Panc1 (cell line): ENCODE data around the gene BRI3BP. TPM values are rescaled to one million over a fixed set of nuclear protein-coding genes. Genes with fewer than 3 reads are reported as not detected.

Source experiments
- ATAC-seq: fragments of 200-7000 bp; cut with Tn5 transposase; 2 replicates; pipeline ENCODE4 v1.9.1; 2020; ENCODE audit warnings: mild to moderate bottlenecking, moderate library complexity
- BruUV-seq: library from RNA; stranded (reverse); fragments of 400-500 nt; replicated peaks from 2 replicates; lab custom pipeline; 2021; lab: Mats Ljungman, UMichigan
- CTCF ChIA-PET: fragments of 300-600 bp; sonication (Branson Sonifier 250); formaldehyde crosslinking; loops from one replicate; lab custom pipeline; 2022; ENCODE audit warnings: antibody characterized with exemption; lab: Charles Lee
- POLR2A ChIA-PET: fragments of 300-600 bp; sonication (Branson Sonifier 250); formaldehyde crosslinking; loops from one replicate; lab custom pipeline; 2022; ENCODE audit warnings: antibody characterized with exemption; lab: Charles Lee
- DNase-seq: peaks from one replicate; pipeline ENCODE4 v3.0.0-alpha.2; 2010; ENCODE audit warnings: low read depth, low spot score
- H3K27ac ChIP-seq: 2 replicates; pipeline ENCODE4 v1.5.1; 2011; ENCODE audit warnings: mild to moderate bottlenecking, low read length, inconsistent platforms
- H3K27me3 ChIP-seq: fragments of 200-500 bp; sonication (Bioruptor generic); 2 replicates; pipeline ENCODE4 v1.6.0; 2014; ENCODE audit warnings: low read length, inconsistent platforms; ENCODE audit not compliant: control insufficient read depth, insufficient read depth
- H3K36me3 ChIP-seq: fragments of 200-500 bp; sonication (Bioruptor generic); 2 replicates; pipeline ENCODE4 v1.5.1; 2014; ENCODE audit warnings: inconsistent platforms, mild to moderate bottlenecking, low read length, moderate library complexity; ENCODE audit not compliant: control insufficient read depth, insufficient read depth
- H3K4me1 ChIP-seq: 2 replicates; pipeline ENCODE4 v1.5.1; 2011; ENCODE audit warnings: inconsistent platforms, mild to moderate bottlenecking, low read length, moderate library complexity; ENCODE audit not compliant: control insufficient read depth, insufficient read depth
- H3K4me3 ChIP-seq, 2 experiments: 2 replicates each; pipeline ENCODE4 v1.5.1; 2011 to 2012; ENCODE audit warnings: low read depth in 2 of 2, low read length in 2 of 2, mild to moderate bottlenecking in 2 of 2, inconsistent platforms in 1 of 2, moderate library complexity in 1 of 2
- H3K9me3 ChIP-seq: fragments of 200-500 bp; sonication (Bioruptor generic); 2 replicates; pipeline ENCODE4 v1.5.1; 2014; ENCODE audit warnings: low read depth, mild to moderate bottlenecking, inconsistent platforms, low read length, moderate library complexity; ENCODE audit not compliant: control insufficient read depth, insufficient read depth
- POLR2AphosphoS5 ChIP-seq: IDR thresholded peaks from 2 replicates; pipeline ENCODE4 v1.6.1; 2012; ENCODE audit warnings: mild to moderate bottlenecking, low read depth, low read length, moderate library complexity
- REST ChIP-seq, 2 experiments: IDR thresholded peaks; 2 replicates each; pipeline ENCODE4 v1.6.1; 2011 to 2012; ENCODE audit warnings: low read depth in 2 of 2, control low read depth in 1 of 2, low read length in 1 of 2, mild to moderate bottlenecking in 1 of 2, moderate library complexity in 1 of 2; ENCODE audit not compliant: insufficient read depth in 1 of 2
- SIN3A ChIP-seq: IDR thresholded peaks from 2 replicates; pipeline ENCODE4 v1.6.1; 2012; ENCODE audit warnings: low read depth, mild to moderate bottlenecking, low read length, moderate library complexity, borderline replicate concordance; ENCODE audit not compliant: insufficient read depth
- TCF7L2 ChIP-seq: IDR thresholded peaks from 2 replicates; pipeline ENCODE4 v1.6.1; 2011; ENCODE audit warnings: mild to moderate bottlenecking, low read depth, low read length, inconsistent platforms
- in situ Hi-C: cut with HindIII; loops from 2 replicates; pipeline ENCODE4 v1.10.0; 2016; ENCODE audit warnings: low sequenced_read_pairs, low pct_unique_long_range_greater_than_20kb
- intact Hi-C: fragments of 100-400 bp; cut with micrococcal nuclease; formaldehyde crosslinking; loops from one replicate; pipeline ENCODE4 v1.10.0; 2022; ENCODE audit not compliant: unreplicated experiment
- total RNA-seq: library from RNA; stranded (reverse); gene quantifications from one replicate; pipeline ENCODE4 v1.2.1, GENCODE V29; 2021; ENCODE audit not compliant: unreplicated experiment
- TF ChIP-seq, protein P1 (sequence below): fragments of 450-650 bp; IDR thresholded peaks from 2 replicates; pipeline ENCODE4 v1.5.1; 2017; ENCODE audit warnings: mild to moderate bottlenecking

Gene BRI3BP
- total RNA-seq, 1 experiment from 2014 or later: 35.1 TPM

GRCh38 chr12:125025606-125026235 lies 32.3 kb downstream of the BRI3BP start:
- H3K27ac ChIP-seq: no peak overlapping the region
- no peaks in the 10 kb centered on the region for H3K36me3 ChIP-seq
- POLR2A ChIA-PET: interaction anchor here (0.6 kb wide), 1 partner anchor 15 kb away, joined by 3 read pairs; no protein-coding TSS in a partner anchor
- no peak for ATAC-seq
- H3K4me1 ChIP-seq: no peaks in the 10 kb centered on the region
- DNase-seq: no peak
- TF ChIP-seq SIN3A (no peak), TCF7L2 (no peak), POLR2AphosphoS5 (no peak), REST (IDR thresholded peaks at IDR 0.05; ENCODE audit: insufficient read depth in 1 of 2, low read depth in 2 of 2, low read length in 1 of 2) (no peak)
- TF ChIP-seq, protein P1, sequence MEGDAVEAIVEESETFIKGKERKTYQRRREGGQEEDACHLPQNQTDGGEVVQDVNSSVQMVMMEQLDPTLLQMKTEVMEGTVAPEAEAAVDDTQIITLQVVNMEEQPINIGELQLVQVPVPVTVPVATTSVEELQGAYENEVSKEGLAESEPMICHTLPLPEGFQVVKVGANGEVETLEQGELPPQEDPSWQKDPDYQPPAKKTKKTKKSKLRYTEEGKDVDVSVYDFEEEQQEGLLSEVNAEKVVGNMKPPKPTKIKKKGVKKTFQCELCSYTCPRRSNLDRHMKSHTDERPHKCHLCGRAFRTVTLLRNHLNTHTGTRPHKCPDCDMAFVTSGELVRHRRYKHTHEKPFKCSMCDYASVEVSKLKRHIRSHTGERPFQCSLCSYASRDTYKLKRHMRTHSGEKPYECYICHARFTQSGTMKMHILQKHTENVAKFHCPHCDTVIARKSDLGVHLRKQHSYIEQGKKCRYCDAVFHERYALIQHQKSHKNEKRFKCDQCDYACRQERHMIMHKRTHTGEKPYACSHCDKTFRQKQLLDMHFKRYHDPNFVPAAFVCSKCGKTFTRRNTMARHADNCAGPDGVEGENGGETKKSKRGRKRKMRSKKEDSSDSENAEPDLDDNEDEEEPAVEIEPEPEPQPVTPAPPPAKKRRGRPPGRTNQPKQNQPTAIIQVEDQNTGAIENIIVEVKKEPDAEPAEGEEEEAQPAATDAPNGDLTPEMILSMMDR: no peak
- CTCF ChIA-PET: no interaction called here
- in situ Hi-C loops (no loop called here), intact Hi-C loops (no loop called here)
- H3K9me3 ChIP-seq: no peaks in the 10 kb centered on the region
- H3K27me3 ChIP-seq: no peaks in the 10 kb centered on the region
- BruUV-seq: no TSS peak
- H3K4me3 ChIP-seq: no peak overlapping the region

DNA sequence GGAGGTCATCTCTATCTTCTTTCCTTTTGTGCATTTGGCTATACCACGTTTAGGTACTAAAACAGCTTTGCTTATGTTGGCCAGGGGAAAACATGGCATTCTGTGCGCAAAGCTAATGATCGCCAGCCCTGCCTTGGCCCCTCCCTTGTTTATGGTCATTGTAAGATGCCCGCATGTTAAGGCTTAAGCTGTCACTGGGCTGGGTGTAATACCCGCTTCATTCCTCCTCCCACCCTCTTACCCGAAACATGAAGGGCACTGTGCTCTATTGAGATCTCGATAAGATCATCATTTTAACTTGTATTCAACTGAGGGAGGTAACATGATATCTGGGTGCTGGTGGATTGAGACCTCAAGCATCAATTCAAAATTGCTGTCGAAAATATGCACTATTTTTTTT lies 34.7 kb downstream of the BRI3BP start:
- Histone ChIP-seq H3K27ac (no peak overlapping the region), H3K36me3 (no peaks in the 10 kb centered on the region), H3K4me1 (peaks cover 7% of the 10 kb centered on the region), H3K27me3 (no peaks in the 10 kb centered on the region), H3K9me3 (no peaks in the 10 kb centered on the region), H3K4me3 (no peak overlapping the region)
- in situ Hi-C loops: no loop called here
- ChIA-PET CTCF (no interaction called here), POLR2A (no interaction called here)
- intact Hi-C loops: no loop called here
- DNase-seq: no peak
- no peak for ATAC-seq
- TF ChIP-seq, protein P1: no peak
- TF ChIP-seq POLR2AphosphoS5 (no peak), TCF7L2 (no peak), SIN3A (no peak), REST (IDR thresholded peaks at IDR 0.05; ENCODE audit: insufficient read depth in 1 of 2, low read depth in 2 of 2, low read length in 1 of 2) (no peak)
- BruUV-seq: no TSS peak
